ENCODE data around the gene SMYD3.

DNA sequence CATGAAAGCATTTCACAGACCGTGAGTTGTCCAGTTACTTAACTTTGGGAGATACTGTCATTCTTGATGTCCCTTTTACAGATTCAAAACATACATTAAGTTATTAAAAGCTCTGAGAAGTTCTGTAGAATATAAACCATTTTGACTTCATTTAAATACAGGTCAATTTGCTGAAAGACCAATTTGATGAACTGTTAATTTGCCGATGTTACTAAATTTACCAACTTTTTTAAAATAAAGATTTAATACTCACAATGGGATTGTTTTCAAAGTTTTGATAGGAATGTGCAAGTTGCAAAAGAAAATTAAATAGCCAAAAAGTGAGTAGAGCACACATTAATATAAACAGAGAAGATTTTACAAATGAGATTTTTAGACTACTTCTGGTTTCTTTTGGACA, 666.1 kb downstream of the SMYD3 start:
- TF ChIP-seq POLR2A (IDR thresholded peaks at IDR 0.05) (no peak), CTCF (IDR thresholded peaks at IDR 0.05) (no peak)
